Stimulated activated naive B cell treated with anti-CD40 and anti-IgM and Interleukin-4, amounts not matched to agents 10 μg/mL and 1 μg/mL and 100 μg/mL, for 72 hours (primary cell): ENCODE results near the gene TCP11.

Experiments
- ATAC-seq, 2 donors: fragments of 150-1000 bp; cut with Tn5 transposase; replicated peaks; 2 replicates each; pipeline ENCODE4 v1.10.0; 2021; ENCODE audit warnings: moderate library complexity in 1 of 2
- DNase-seq: peaks from one replicate; pipeline ENCODE4 v3.0.0; 2021
- H3K27ac Mint-ChIP-seq: one replicate; pipeline ENCODE4 v1.8.0; 2022; ENCODE audit warnings: mild to moderate bottlenecking, mixed read lengths
- H3K27me3 Mint-ChIP-seq, 2 donors: one replicate each; pipeline ENCODE4 v1.8.0; 2022; ENCODE audit warnings: mixed read lengths in 2 of 2
- H3K36me3 Mint-ChIP-seq, 2 donors: one replicate each; pipeline ENCODE4 v1.8.0; 2022; ENCODE audit warnings: mixed read lengths in 2 of 2, mild to moderate bottlenecking in 1 of 2
- H3K4me1 Mint-ChIP-seq, 2 donors: one replicate each; pipeline ENCODE4 v1.8.0; 2022; ENCODE audit warnings: mixed read lengths in 2 of 2, mild to moderate bottlenecking in 1 of 2
- H3K4me3 Mint-ChIP-seq, 2 donors: one replicate each; pipeline ENCODE4 v1.8.0; 2022; ENCODE audit warnings: mild to moderate bottlenecking in 2 of 2, mixed read lengths in 2 of 2, moderate library complexity in 1 of 2
- H3K9me3 Mint-ChIP-seq, 2 donors: one replicate each; pipeline ENCODE4 v1.8.0; 2022; ENCODE audit warnings: mixed read lengths in 2 of 2, mild to moderate bottlenecking in 1 of 2

The TCP11 gene

GRCh38 chr6:35069262-35069661 is 71.9 kb downstream of the TCP11 start:
- H3K9me3 Mint-ChIP-seq = no peaks in the 10 kb centered on the region
- DNase-seq (no peak), ATAC-seq (no peak)
- H3K27me3 Mint-ChIP-seq = no peaks in the 10 kb centered on the region
- no peak overlapping the region for H3K4me3 Mint-ChIP-seq
- H3K27ac Mint-ChIP-seq = peak overlapping the region; percentile 47
- H3K36me3 Mint-ChIP-seq = peaks cover 15 to 47% of the 10 kb centered on the region in 2 donors
- no peaks in the 10 kb centered on the region for H3K4me1 Mint-ChIP-seq

- H3K36me3 Mint-ChIP-seq = peaks cover 15 to 48% of the 10 kb centered on the region in 2 donors
- ATAC-seq = no peak
- no peak overlapping the region for H3K27ac Mint-ChIP-seq
- H3K9me3 Mint-ChIP-seq = no peaks in the 10 kb centered on the region
- no peaks in the 10 kb centered on the region for H3K4me1 Mint-ChIP-seq
- H3K4me3 Mint-ChIP-seq = no peak overlapping the region
- no peaks in the 10 kb centered on the region for H3K27me3 Mint-ChIP-seq
- DNase-seq = no peak
Measured at GRCh38 chr6:35068644-35069043, 72.5 kb downstream of the TCP11 start.

- peak overlapping the region; percentile 20 for H3K27ac Mint-ChIP-seq
- ATAC-seq (no peak), DNase-seq (no peak)
- H3K27me3 Mint-ChIP-seq = no peaks in the 10 kb centered on the region
- H3K4me1 Mint-ChIP-seq = no peaks in the 10 kb centered on the region
- H3K9me3 Mint-ChIP-seq = no peaks in the 10 kb centered on the region
- no peak overlapping the region for H3K4me3 Mint-ChIP-seq
- H3K36me3 Mint-ChIP-seq = peaks cover 17 to 51% of the 10 kb centered on the region in 2 donors
Measured at GRCh38 chr6:35068206-35068605, 72.9 kb downstream of the TCP11 start.
